Measurements from ENCODE around the gene ABCD2. TPM values are rescaled to one million over a fixed set of nuclear protein-coding genes. Genes with fewer than 3 reads are reported as not detected.

ABCD2 gene
- total RNA-seq: 1 to 10 TPM in 3 of 4 donors, under 1 TPM in 1; 0.35 to 2.6 (median 1.7) TPM

- no peaks in the 10 kb centered on the region for H3K27me3 ChIP-seq
- peak within 1 kb of the TSS; percentile 70 to 82 (median 78) for H3K27ac ChIP-seq
- 1 to 4% methylated on average over 17 to 19 of the region's 20 CpGs for WGBS, 2 donors (ENCODE audit: low coverage in 1 of 2)
- no peaks in the 10 kb centered on the region for H3K36me3 ChIP-seq
- H3K4me3 ChIP-seq: peak within 1 kb of the TSS; percentile 59 to 97
- H3K9me3 ChIP-seq: no peaks in the 10 kb centered on the region
- H3K4me1 ChIP-seq: peaks cover 3 to 38% (median 4%) of the 10 kb centered on the region in 3 donors
- peak; percentile 93 for ATAC-seq
- TF ChIP-seq POLR2AphosphoS5 (IDR thresholded peaks at IDR 0.05) (peak; percentile 58), POLR2A (IDR thresholded peaks at IDR 0.05) (no peak), EP300 (IDR thresholded peaks at IDR 0.05) (no peak)
- TF ChIP-seq, protein P1, sequence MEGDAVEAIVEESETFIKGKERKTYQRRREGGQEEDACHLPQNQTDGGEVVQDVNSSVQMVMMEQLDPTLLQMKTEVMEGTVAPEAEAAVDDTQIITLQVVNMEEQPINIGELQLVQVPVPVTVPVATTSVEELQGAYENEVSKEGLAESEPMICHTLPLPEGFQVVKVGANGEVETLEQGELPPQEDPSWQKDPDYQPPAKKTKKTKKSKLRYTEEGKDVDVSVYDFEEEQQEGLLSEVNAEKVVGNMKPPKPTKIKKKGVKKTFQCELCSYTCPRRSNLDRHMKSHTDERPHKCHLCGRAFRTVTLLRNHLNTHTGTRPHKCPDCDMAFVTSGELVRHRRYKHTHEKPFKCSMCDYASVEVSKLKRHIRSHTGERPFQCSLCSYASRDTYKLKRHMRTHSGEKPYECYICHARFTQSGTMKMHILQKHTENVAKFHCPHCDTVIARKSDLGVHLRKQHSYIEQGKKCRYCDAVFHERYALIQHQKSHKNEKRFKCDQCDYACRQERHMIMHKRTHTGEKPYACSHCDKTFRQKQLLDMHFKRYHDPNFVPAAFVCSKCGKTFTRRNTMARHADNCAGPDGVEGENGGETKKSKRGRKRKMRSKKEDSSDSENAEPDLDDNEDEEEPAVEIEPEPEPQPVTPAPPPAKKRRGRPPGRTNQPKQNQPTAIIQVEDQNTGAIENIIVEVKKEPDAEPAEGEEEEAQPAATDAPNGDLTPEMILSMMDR (IDR thresholded peaks at IDR 0.05): peak in 1 of 4 experiments; percentile 10
These were observed at the start of gene ABCD2 for GRCh38 chr12:39619660-39620433. TSS of gene ABCD2 (minus strand) at chr12:39619803. CDS start at chr12:39619615, 188 bp downstream.

DNA sequence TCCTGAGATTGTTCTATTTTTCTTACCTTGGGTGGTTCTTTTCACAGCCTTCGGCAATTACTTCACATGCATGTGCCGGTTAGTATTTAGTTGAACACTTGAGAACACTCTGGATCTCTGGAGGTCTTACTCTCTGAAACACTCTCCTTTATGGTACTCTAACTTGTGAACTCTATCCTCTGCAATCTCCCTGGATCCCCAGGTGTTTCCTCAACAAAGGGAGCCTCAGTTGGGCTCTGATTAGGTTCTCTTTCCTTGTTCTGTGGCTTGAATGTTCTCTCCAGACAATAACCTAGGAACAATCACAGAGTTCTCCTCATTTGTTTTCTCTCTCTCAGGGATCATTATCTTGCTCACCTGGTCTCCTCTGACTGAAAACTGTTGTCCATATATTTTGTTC lies 40.5 kb upstream of the ABCD2 start:
- no peak for ATAC-seq
- H3K36me3 ChIP-seq: no peaks in the 10 kb centered on the region
- no peaks in the 10 kb centered on the region for H3K4me1 ChIP-seq
- WGBS, 2 donors (ENCODE audit: low coverage in 1 of 2): 85% methylated on average over 2 of the region's 2 CpGs; no CpG with 5 or more reads in 1 of the 2 donors
- no peaks in the 10 kb centered on the region for H3K9me3 ChIP-seq
- H3K27me3 ChIP-seq: no peaks in the 10 kb centered on the region
- H3K27ac ChIP-seq: no peak overlapping the region
- TF ChIP-seq, protein P1 (IDR thresholded peaks at IDR 0.05): no peak
- no peak overlapping the region for H3K4me3 ChIP-seq

DNA sequence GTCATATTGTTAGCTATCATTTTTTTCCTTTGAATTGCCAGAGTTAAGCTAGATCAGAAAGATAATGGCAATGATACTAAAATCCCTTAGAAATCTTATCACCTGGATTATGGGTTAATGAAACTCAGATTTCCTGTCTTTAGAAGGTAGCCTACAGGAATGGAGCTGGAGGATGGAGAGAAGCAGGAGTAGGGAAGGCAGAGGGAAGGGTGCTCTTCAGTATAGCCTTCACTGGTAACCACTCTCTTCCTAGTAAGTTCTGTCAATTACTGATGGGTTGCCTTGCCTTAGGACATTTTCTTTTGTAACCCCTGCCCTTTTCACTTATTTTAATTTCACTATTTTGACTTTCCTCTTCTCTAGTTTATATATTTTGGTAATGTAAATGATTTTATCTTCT lies 27.8 kb upstream of the ABCD2 start:
- TF ChIP-seq POLR2A (IDR thresholded peaks at IDR 0.05): no peak
- TF ChIP-seq EP300 (IDR thresholded peaks at IDR 0.05): no peak
- no peak for TF ChIP-seq POLR2AphosphoS5 (IDR thresholded peaks at IDR 0.05)
- TF ChIP-seq, protein P1 (IDR thresholded peaks at IDR 0.05): no peak
- no peak overlapping the region for H3K27ac ChIP-seq
- H3K27me3 ChIP-seq: no peaks in the 10 kb centered on the region
- no peaks in the 10 kb centered on the region for H3K4me1 ChIP-seq
- H3K9me3 ChIP-seq: no peaks in the 10 kb centered on the region
- H3K36me3 ChIP-seq: no peaks in the 10 kb centered on the region
- H3K4me3 ChIP-seq: no peak overlapping the region
- no peak for ATAC-seq

- no peaks in the 10 kb centered on the region for H3K36me3 ChIP-seq
- no peaks in the 10 kb centered on the region for H3K4me1 ChIP-seq
- H3K9me3 ChIP-seq: no peaks in the 10 kb centered on the region
- no peak for TF ChIP-seq EP300 (IDR thresholded peaks at IDR 0.05)
- TF ChIP-seq POLR2AphosphoS5 (IDR thresholded peaks at IDR 0.05): no peak
- no peak for TF ChIP-seq POLR2A (IDR thresholded peaks at IDR 0.05)
- peak; percentile 34 for ATAC-seq
- H3K27ac ChIP-seq: no peak overlapping the region
- 25 to 72% methylated on average over 2 of the region's 2 CpGs for WGBS, 2 donors (ENCODE audit: low coverage in 1 of 2)
- no peaks in the 10 kb centered on the region for H3K27me3 ChIP-seq
- no peak overlapping the region for H3K4me3 ChIP-seq
These were observed 27.4 kb upstream of the ABCD2 start for GRCh38 chr12:39646963-39647362.

DNA sequence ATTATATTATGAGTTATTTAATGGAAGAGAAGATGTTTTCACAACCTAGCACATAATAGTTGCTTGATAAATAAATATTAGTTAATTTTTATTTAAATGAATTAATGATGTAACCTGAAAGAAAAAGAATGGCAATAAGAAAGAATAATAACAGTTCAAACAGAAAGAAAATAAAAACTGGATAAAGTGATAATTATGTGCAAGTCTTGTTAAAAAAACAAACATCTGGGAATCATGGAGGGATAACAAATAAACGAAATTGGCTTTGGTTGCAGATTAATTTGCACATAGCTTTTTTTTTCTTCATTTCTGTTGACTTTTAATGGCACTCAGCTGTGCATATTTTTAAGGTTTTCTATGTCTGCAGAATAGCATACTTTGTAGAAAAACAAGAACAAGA lies 23.4 kb upstream of the ABCD2 start:
- 56 to 80% methylated on average over 1 of the region's 1 CpG for WGBS, 2 donors (ENCODE audit: low coverage in 1 of 2)
- TF ChIP-seq, protein P1 (IDR thresholded peaks at IDR 0.05): no peak
- TF ChIP-seq EP300 (IDR thresholded peaks at IDR 0.05): no peak
- no peak for TF ChIP-seq POLR2AphosphoS5 (IDR thresholded peaks at IDR 0.05)

More for the DNA sequence above, 23.4 kb upstream of the ABCD2 start:
- no peak overlapping the region for H3K27ac ChIP-seq
- H3K9me3 ChIP-seq: no peaks in the 10 kb centered on the region
- H3K4me1 ChIP-seq: no peaks in the 10 kb centered on the region
- no peak overlapping the region for H3K4me3 ChIP-seq
- no peak for ATAC-seq
- H3K36me3 ChIP-seq: no peaks in the 10 kb centered on the region
- no peaks in the 10 kb centered on the region for H3K27me3 ChIP-seq

Measured in gastroesophageal sphincter (tissue), 4 donors.